ENCODE results near the gene KCNC3.

KCNC3 gene

DNA sequence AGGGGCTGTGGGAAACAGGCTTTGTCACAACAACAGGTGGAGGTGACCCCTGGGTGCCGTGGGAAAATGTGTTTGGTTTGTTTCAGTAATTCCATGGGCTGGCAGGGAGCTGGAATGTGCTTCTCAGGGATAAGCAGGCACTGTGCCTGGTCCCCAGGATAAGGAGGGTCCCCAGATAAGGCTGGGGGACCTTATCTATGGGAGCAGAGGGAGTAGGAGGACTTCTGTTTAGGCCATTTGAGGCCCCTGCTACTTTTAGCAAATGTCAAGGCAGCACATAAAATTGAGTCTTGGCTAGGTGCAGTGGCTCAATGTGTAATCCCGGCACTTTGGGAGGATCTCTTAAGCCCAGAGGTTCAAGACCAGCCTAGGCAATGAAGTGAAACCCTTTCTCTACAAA is 59.5 kb downstream of the KCNC3 start:
- no peak overlapping the region for H3K4me3 ChIP-seq (ENCODE audit: low read depth, low read length)
- TF ChIP-seq POLR2A (IDR thresholded peaks at IDR 0.05; ENCODE audit: extremely low read depth, insufficient read length) (no peak), MAX (IDR thresholded peaks at IDR 0.05; ENCODE audit: low read depth, low read length) (no peak)
- no peak for DNase-seq (ENCODE audit: low read depth)

GRCh38 chr19:50268501-50268900 is 60.7 kb downstream of the KCNC3 start:
- TF ChIP-seq POLR2A (IDR thresholded peaks at IDR 0.05; ENCODE audit: extremely low read depth, insufficient read length) (no peak), MAX (IDR thresholded peaks at IDR 0.05; ENCODE audit: low read depth, low read length) (no peak), MYC (IDR thresholded peaks at IDR 0.05; ENCODE audit: low read depth, low read length) (no peak), CTCF (IDR thresholded peaks at IDR 0.05; ENCODE audit: low read depth, low read length) (no peak)
- no peak overlapping the region for H3K4me3 ChIP-seq (ENCODE audit: low read depth, low read length)
- no peak for DNase-seq (ENCODE audit: low read depth)

DNA sequence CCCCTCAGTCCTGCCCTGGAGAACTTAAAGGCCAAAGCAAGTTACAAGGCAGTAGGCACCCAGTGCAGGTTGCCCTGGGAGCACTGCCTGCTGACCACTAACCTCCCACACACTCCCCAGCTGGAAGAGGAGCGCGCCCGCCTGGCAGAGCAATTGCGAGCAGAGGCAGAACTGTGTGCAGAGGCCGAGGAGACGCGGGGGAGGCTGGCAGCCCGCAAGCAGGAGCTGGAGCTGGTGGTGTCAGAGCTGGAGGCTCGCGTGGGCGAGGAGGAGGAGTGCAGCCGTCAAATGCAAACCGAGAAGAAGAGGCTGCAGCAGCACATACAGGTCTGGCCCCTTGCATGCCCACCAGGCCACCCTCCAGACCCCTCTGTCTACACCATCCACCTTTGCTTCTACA is 61.1 kb downstream of the KCNC3 start:
- peak; percentile 79 for DNase-seq (ENCODE audit: low read depth)
- TF ChIP-seq POLR2A (IDR thresholded peaks at IDR 0.05; ENCODE audit: extremely low read depth, insufficient read length) (no peak), MAX (IDR thresholded peaks at IDR 0.05; ENCODE audit: low read depth, low read length) (no peak), MYC (IDR thresholded peaks at IDR 0.05; ENCODE audit: low read depth, low read length) (no peak), CTCF (IDR thresholded peaks at IDR 0.05; ENCODE audit: low read depth, low read length) (no peak)
- no peak overlapping the region for H3K4me3 ChIP-seq (ENCODE audit: low read depth, low read length)

- DNase-seq (ENCODE audit: low read depth) = no peak
- no peak overlapping the region for H3K4me3 ChIP-seq (ENCODE audit: low read depth, low read length)
Measured at GRCh38 chr19:50266896-50267295, 62.3 kb downstream of the KCNC3 start.

DNA sequence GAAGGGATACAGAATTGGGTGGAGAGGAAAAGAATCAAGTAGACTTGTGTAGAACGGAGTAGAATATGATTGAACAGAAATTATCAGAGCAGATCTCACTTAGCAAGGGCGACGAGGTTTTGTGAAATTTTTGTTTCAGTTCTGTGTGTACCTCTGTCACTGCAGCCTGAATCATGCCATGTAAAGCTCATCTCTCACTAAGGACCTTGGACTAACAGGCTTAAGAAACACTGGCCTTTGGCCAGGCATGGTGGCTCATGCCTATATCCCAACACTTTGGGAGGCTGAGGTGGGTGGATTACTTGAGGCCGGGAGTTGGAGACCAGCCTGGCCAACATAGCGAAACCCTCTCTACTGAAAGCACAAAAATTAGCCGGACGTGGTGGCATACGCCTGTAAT is 63.1 kb downstream of the KCNC3 start:
- no peak overlapping the region for H3K4me3 ChIP-seq (ENCODE audit: low read depth, low read length)
- no peak for DNase-seq (ENCODE audit: low read depth)
- no peak for TF ChIP-seq MAX (IDR thresholded peaks at IDR 0.05; ENCODE audit: low read depth, low read length)
- TF ChIP-seq MYC (IDR thresholded peaks at IDR 0.05; ENCODE audit: low read depth, low read length) = no peak
- no peak for TF ChIP-seq CTCF (IDR thresholded peaks at IDR 0.05; ENCODE audit: low read depth, low read length)
- TF ChIP-seq POLR2A (IDR thresholded peaks at IDR 0.05; ENCODE audit: extremely low read depth, insufficient read length) = no peak

More at GRCh38 chr19:50266896-50267295, 62.3 kb downstream of the KCNC3 start:
- TF ChIP-seq CTCF (IDR thresholded peaks at IDR 0.05; ENCODE audit: low read depth, low read length) (no peak), MAX (IDR thresholded peaks at IDR 0.05; ENCODE audit: low read depth, low read length) (no peak), MYC (IDR thresholded peaks at IDR 0.05; ENCODE audit: low read depth, low read length) (no peak), POLR2A (IDR thresholded peaks at IDR 0.05; ENCODE audit: extremely low read depth, insufficient read length) (no peak)

- no peak for DNase-seq (ENCODE audit: low read depth)
- TF ChIP-seq MYC (IDR thresholded peaks at IDR 0.05; ENCODE audit: low read depth, low read length) = no peak
- TF ChIP-seq CTCF (IDR thresholded peaks at IDR 0.05; ENCODE audit: low read depth, low read length) = no peak
- no peak for TF ChIP-seq POLR2A (IDR thresholded peaks at IDR 0.05; ENCODE audit: extremely low read depth, insufficient read length)
- no peak for TF ChIP-seq MAX (IDR thresholded peaks at IDR 0.05; ENCODE audit: low read depth, low read length)
- H3K4me3 ChIP-seq (ENCODE audit: low read depth, low read length) = no peak overlapping the region
Measured at GRCh38 chr19:50264483-50265186, 64.5 kb downstream of the KCNC3 start.
